Measurements from ENCODE around the gene PPP1R27.

The PPP1R27 gene

GRCh38 chr17:81860756-81861568 is 26.1 kb upstream of the PPP1R27 start:
- peak; percentile 99 for DNase-seq (ENCODE audit: low read depth, low spot score)

DNA sequence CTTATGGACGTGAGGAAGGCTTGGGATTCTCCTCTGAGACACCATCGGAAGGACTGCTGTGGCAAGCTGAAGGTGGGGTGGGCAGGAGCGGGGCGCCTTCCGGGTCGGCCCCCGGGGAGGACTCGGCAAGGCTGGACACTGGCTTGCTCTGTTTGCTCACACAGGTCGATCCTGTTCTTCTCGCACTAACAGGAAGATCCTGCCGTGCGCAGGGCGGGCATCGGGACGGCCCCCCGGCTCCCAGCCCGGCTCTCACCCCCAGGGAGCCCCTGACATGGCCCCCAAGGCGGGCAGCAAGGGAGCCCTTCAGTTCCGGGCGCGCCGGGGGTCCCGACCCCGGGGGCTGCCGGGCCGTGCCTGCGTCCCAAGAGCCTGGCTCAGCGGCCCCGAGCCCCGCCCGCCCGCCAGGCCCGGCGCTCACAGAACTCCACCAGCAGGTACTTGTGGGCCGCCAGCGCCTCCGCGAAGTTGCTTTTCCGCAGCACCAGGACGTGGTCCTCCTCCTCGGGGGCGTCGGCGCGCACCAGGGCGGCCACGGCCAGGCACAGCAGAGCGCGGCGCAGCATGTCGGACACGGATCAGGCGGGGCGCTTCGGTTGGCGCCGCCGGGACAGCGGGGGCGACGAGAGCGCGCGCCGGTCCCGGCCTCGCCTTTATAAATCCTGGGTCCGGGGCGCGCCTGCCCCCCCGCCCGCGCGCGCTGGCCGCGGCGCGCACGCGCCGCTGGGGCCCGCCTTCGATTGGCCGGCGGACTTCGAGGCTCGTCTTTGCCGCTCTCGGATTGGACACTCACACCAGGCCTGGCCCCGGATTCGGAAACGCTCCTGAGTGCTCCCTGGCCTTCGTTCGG is 25.3 kb upstream of the PPP1R27 start, which contains the start of gene P4HB:
TSS of gene P4HB (minus strand) at position 630 of the 850 bp plus-strand sequence. CDS start at position 566, 64 bp downstream.
- no peak for DNase-seq (ENCODE audit: low read depth, low spot score)

GRCh38 chr17:81858967-81859905 is 24.4 kb upstream of the PPP1R27 start:
- no peak for DNase-seq (ENCODE audit: low read depth, low spot score)

DNA sequence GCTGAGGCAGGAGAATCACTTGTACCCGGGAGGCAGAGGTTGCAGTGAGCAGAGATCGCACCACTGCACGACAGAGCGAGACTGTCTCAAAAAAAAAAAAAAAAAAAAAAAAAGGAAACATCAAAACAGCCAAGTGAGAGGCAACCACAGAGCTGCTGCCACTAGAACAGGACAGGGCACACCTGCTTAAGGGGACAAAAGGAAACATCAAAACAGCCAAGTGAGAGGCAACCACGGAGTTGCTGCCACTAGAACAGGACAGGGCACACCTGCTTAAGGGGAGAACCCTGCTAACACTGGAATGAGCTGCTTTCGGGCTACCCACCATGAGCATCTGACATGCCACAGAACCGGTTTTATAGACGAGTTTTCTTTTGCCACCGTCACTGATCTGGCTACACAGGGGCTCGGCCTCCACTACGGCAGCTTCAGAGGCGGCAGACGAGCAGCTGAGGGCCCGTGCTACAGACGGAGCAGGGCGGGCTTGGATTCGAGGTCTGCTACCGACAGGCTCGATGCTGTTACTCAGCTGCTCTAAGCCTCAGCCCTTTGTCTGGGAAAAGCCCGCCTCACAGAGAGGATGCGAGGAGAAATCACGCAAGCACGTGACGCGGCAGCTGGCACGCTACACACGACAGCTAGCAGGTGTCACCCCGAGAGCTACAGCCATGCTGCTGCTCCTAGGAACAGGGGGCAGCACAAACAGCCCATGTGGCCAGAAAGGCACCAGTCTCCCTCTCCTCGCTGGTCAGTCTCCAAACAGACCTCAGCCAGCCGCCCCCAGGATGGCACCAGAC is 23.5 kb upstream of the PPP1R27 start:
- no peak for DNase-seq (ENCODE audit: low read depth, low spot score)

GRCh38 chr17:81854974-81855774 is 20.3 kb upstream of the PPP1R27 start:
- DNase-seq (ENCODE audit: low read depth, low spot score): no peak

DNA sequence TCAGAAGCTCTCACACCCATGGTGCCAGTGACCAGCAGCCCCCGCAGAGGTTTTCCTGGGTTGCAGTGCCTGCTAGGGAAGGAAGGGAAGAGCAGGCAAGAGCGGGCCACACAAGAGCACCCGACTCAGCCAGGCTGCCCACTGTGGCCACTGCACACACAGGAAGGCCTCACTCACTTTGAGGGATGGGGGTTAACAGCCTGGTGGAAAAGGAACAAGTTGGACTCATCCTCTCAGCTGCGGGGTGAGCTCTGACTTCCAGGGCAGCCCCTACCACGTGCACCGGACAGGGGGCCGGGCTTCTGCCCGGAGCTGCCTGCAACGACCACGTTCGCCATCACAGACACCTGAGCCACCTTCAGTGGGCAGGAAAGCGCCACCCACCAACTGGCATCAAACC is 17.4 kb upstream of the PPP1R27 start:
- no peak for DNase-seq (ENCODE audit: low read depth, low spot score)

DNA sequence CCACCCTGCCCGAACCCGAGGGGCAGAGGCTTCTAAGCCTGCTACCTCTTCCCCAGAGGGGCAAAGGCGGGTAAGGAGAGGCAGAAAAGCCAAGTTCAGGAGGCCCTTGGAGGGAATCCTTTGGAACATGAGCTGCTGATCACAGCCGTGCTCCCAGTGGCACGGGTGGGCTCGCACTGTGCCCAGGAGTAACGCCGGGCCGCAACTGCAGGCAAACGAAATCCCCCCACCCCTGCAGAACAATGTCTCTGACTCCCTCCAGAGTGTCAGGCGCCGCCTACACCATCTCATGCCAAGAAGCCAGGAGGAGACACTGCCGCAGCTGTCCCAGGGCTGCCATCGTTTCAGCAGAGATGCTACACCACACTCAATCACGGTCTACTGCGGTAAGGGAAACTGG is 16.6 kb upstream of the PPP1R27 start:
- no peak for DNase-seq (ENCODE audit: low read depth, low spot score)

GRCh38 chr17:81849457-81849856 is 14.6 kb upstream of the PPP1R27 start:
- DNase-seq (ENCODE audit: low read depth, low spot score): no peak

DNA sequence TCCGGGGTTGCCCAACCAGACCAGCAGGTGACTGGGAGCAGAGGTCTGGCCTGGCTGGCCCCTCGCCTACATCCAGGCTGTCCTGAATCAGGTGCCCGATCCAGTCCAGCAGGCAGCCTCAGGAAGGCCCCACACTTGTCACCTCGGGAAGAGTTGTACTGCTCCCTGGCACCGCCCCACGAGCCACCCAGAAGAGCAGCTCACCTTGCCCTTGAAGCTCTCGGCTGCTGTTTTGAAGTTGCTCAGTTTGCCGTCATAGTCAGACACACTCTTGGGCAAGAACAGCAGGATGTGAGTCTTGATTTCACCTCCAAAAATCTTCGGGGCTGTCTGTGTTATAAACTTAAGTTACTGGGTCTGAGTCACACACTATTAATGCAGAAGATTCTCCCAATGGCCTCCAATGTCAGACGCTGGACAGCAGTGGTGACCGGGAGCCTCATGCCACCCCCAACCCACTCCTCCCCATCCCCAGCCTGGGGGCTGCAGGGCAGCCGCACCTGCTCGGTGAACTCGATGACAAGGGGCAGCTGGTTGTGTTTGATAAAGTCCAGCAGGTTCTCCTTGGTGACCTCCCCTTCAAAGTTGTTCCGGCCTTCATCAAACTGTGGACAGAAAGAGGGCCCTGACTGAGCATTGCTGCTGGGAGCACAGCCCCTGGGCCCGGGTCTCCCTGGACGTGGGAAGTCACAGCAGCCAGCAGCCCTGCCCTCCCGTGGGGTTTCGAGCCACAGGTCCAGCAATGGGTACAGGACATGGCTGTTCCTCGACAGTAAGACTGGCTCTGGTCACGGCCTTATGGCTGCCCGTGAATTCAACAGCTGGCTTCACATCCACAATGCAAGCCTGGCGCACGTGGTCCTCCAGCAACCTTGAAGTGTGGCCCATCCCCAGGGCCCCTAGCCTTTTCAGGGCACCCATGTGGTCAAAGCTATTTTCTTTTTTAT is 12.2 kb upstream of the PPP1R27 start:
- DNase-seq (ENCODE audit: low read depth, low spot score): no peak

DNA sequence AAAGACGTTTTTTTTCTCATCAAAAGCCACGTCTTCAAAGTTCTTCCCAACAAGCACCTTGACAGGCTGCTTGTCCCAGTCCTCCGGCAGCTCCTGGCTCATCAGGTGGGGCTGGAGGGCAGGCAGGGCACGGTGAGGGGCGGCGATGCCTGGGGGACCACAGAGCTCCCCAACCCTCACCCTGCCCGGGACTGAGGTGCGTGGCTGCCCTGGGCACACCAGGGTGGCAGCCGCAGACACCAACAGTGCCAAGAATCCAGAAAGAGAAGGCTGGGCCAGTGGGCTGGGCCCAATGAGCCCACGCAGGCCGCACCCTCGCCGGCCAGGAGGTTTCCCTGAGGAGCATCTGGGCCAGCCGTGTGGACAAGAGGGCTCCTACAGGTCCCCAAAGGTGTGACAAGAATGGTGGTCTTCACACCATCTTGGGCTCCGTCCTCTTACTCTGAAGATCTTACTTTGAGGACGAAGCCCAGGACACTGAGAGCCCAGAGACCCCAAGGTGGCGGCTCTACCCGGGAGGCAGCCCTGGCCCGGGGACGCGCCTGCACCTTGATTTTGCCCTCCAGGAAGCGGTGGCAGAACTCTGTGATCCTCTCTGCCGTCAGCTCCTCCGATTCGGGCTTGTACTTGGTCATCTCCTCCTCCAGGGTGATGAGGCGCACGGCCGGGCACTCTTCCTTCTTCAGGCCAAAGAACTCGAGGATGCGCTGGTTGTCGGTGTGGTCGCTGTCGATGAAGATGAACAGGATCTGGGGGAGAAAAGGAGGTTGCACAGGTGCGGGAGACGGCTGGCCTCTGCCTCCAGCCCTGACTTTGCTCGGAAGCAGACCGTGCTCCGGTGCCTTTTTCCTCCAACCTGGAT is 11.3 kb upstream of the PPP1R27 start:
- DNase-seq (ENCODE audit: low read depth, low spot score): no peak

DNA sequence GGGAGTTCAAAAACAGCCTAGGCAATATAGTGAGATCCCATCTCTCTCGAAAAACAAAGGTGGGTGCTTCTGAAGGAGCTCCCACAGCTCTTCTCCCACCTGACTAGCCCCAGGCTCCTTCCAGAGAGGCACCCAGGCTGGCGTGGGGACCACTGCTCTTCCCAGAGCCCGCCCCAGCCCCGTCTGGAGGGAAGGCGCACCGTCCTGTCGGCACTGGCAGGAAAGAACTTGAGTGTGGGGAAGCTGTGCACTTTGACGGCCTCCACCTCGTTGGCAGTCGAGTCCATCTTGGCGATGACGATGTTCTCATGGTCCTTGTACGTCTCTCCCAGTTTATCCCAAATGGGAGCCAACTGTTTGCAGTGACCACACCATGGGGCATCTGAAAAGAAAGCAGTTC is 10.5 kb upstream of the PPP1R27 start:
- no peak for DNase-seq (ENCODE audit: low read depth, low spot score)

DNA sequence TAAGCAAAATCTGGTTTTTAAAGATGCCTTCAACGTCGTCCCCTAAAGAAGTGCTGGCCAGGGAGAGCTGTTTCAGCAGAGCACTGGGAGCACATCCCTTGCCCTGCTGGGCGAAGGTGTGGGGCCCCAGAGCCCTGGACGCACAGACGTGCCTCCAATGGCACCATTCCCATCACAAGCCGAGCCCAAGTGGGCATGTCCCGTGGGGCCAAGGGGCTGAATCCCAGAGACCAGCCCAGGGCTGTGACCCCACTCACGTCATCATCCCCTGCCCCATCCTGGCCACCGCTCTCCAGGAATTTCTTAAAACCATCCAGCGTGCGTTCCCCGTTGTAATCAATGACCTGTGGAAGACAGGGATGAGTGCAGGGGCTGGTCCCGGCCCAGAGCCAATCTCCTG is 10.0 kb upstream of the PPP1R27 start:
- DNase-seq (ENCODE audit: low read depth, low spot score): no peak

DNA sequence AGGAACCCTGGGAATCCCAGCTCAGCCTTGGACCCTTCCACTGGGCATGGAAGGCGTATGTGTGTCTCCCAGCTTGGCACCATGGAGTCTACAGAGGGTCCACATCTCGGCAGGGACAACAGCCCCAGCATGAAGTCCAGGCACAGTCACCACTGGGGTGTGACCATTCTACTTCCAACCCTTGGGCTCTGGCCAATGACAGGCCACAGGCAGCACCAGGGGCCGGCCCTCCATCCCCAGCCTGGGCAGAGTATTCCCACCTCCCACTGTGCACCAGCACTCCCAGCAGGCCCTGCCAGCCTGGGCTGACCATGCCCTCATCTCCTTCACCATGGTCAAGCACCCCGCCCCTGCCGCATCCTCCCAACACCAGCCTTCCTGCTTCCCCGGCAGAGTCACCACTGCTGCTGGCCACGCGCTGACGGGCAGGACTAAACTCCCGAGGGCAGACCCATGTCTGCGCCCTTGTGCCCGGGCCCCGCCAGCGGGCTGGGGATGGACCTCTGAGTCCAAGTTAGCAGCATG is 9.5 kb upstream of the PPP1R27 start:
- DNase-seq (ENCODE audit: low read depth, low spot score): no peak

DNA sequence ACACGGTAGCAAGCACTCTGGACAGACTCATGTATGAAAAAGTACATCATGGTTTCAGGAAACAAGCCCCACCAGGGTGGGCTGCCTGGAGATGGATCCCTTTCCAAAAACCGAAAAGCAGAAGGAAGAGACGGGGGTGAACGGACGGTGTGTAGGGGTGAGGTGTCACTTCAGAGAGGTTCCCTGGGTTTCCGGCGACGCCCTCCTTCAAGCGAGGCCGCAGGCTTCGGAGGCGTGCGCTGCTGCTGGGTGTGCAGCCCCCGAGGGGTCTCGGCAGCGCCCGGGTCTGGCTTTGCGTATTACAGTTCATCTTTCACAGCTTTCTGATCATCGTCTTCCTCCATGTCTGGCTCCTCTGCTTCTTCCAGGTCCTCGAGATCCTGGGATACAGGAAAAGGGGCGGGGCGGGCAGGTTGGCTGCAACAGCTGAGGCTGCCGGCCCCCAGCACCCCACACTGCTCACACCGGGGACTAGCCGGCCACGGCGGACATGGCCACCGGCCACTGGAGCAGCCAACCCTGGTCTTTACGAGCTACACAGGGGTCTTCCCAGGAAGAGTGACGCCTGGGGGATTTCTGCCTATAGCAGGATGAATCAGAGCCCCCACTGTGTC is 9.0 kb upstream of the PPP1R27 start:
- DNase-seq (ENCODE audit: low read depth, low spot score): no peak

DNA sequence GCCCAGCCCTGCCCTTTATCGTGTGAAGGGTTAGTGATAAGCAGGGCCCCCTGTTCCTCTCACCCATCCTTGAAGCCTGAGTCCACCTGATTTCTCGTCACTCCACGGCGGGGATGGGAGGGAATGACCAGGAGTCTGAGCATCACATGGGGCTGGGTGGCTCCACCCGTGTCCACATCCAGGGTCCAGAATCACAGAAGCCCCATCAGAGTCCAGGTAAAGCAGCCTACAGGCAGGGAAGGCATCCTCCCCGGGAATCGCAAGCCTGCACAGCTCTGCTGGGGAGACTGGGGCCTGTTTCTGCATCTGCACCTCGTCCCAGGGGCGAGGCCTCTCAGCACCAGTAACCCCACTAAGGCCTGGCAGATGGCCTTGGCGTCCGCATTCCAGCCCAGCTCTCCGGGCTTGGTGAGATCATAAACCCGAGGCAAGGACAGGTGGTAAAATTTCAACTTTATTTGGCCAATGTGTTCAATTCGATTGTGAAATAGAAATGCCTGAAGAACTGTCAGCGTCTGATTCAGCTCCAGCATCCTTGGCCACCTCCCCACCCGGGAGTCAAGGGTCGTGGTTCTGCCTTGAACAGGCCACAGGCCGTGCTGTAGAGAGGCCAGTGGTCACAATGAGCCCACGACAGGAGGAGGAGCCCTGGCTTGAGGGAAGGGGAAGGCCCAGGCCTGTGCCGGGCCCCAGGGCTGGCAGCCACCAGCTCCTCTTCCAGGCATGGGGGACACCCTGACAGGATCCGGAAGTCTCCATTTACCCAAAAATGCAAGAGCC is 8.1 kb upstream of the PPP1R27 start:
- DNase-seq (ENCODE audit: low read depth, low spot score): no peak

DNA sequence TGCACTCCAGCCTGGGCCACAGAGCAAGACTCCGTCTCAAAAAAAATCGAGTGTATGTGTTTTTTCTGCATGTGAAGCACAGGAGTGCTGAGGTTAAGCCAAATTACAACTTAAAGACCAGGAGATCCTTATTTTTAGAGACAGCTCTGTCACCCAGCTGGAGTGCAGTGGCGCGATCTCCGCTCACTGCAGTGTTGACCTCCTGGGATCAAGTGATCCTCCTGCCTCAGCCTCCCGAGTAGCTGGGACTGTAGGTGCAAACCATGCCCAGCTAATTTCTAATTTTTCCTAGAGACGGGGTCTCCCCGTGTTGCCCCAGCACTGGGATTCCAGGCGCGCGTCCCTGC is 7.5 kb upstream of the PPP1R27 start:
- no peak for DNase-seq (ENCODE audit: low read depth, low spot score)

GRCh38 chr17:81841866-81842265 is 7.0 kb upstream of the PPP1R27 start:
- no peak for DNase-seq (ENCODE audit: low read depth, low spot score)
